HG03175 (cell line): Measurements from ENCODE around the gene NOD2.
A peak's percentile ranks its signal among the peaks of the same experiment; 100 is the strongest.

Experiments used
- ATAC-seq: cut with Tn5 transposase; IDR thresholded peaks from one replicate; pipeline ENCODE4 v1.9.1; 2021; ENCODE audit warnings: mild to moderate bottlenecking, moderate library complexity; ENCODE audit not compliant: unreplicated experiment

NOD2 gene

GRCh38 chr16:50669741-50670140 is 23.7 kb upstream of the NOD2 start:
- ATAC-seq = no peak

DNA sequence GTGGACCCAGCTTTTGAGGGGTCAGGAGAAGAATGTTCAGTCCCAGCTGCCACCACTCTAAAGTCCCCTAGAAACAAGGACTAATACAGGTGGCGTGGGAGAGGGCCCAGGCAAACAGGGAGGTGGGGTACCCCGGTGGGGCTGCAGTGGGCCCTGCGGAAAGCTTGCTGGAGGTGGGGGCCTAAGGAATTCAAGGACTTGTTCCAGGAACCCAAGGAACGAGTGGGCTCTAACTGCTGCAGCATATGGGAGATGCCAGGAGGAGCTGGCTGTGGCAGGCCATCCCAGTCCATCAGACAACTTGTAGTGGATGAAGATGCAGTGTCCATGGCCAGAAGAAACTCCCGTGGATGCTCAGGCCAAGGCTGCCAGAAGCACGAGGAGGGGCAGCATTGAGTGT is 22.9 kb upstream of the NOD2 start:
- ATAC-seq = no peak

DNA sequence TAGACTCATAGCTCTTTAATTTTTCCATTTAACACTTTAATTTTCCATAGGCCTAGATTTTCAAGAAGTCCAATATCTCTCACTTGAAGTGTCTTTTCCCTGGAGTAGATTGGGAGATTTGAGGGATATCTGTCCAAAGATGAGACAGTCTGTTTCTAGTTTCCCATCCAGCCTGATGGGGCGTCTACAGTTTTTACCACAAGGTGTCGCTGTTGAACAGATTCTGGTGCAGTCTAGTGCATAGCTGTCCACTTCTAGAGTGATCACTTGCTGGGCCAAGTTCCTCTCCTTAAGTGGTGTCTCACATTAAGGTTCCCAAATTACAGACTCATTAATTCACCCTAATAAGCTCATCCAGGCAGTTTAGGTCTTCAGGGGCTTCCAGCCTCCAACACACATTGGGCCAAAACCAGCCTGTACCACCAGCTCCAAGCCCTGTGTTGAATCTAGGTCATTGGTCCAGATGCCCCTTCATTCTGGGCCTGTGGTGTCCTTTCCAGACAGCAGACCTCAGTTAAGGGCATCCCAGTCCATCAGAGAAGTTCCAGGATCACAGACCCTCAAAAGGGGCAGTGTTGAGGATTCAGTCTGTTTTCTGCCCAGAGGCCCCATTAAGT is 21.7 kb upstream of the NOD2 start:
- no peak for ATAC-seq

- ATAC-seq = no peak
These were observed 19.7 kb upstream of the NOD2 start for GRCh38 chr16:50673496-50674275.

DNA sequence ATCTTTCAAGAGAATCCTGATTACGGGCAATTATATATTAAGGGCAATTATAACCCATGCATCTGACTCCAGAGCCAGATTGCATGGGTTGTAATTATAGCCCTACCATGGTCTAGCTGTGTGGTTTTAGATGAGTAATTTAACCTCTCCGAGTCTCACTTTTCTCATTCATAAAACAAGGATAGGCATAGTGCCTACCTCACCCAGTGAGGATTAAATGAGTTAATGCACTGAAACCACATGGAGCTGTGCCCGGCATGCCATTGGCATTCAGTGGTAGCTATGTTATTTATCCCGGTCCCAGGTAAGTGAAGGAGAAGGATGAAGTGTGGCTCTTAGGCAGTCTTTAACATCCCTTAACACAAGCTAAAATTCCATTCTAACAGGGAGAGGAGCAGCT is 18.6 kb upstream of the NOD2 start:
- ATAC-seq = no peak

GRCh38 chr16:50675686-50676610 is 17.5 kb upstream of the NOD2 start:
- no peak for ATAC-seq

GRCh38 chr16:50676684-50677225 is 16.7 kb upstream of the NOD2 start:
- no peak for ATAC-seq

DNA sequence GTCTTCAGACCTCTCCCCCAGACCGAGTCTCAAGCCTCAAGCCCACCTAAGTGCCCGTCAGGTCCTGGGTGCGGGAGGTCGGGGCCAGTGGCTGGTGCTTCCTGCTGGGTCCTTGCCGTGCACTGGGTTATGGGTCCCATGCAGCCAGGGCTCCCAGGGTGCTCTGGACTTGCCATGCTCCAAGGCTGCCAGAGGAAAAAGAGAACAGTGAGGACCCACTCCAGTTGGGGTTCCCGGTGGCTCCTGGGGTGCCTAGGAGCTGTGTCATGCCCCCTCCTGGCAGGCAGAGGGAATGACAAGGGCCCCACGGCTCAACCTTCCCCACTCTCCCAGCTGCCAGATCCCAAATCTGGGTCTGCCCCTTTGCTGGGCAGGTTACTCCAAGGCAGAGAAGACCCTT is 16.1 kb upstream of the NOD2 start:
- no peak for ATAC-seq

GRCh38 chr16:50678531-50678930 is 14.9 kb upstream of the NOD2 start:
- no peak for ATAC-seq

DNA sequence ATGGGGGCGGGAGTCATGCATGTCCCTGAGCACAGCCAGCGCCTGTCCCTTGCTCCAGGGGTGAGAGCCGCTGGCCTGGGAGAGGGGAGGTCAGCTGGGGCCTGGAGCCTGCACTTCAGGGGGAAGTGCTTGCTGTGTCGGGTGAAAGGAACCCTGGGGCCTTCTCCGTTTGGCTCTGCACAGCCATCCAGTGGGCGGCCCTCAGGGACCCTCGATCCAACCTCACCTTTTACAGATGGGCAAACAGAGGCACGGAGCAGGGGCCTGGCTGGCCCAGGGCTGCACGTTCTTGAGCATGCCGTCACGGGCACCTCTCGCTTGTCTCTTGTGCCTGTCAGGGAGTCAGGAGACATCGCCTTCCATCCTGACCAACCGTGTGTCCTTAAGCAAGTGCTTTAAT is 14.1 kb upstream of the NOD2 start:
- ATAC-seq = no peak

DNA sequence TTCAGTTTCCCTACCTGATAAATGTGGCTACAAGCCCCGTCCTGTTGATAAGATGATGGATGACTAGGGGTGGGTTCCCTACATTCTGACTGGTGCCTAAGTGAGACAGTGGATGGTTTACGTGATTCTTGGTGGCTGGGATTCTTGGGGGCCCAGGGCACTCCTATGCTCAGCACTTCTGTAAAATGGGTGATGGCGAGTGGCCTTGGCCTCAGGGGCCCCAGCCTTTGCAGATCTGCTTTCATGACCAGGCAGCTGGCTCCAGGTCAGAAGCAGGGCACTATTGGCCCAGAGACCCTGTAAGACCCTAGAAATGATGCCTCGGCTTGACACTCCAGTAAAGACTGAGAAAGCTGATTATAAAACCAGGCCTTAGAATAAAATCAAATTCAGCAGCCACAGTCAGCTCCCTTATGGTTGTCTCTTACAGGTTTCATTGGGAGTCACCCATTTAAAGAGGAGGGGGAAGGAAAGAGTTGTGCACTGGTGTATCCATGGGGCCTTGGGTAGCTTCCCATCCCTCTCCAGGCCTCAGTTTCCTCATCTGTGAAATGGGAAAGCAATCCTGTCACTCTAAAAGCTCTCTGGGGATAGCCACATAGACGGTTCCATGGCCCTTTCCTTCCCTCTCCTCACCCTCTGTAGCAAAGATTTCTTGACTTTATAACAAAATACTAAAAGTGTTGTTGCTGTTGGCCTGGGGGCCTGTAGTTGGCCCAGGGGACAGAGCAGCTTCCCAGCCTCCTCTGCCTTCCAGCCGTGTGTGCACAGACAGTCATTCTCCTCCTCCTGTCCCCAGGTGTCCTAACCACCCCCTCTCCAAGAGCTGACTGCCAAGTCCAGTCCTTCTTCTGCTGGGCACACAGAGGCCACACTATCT is 13.5 kb upstream of the NOD2 start:
- ATAC-seq = no peak

DNA sequence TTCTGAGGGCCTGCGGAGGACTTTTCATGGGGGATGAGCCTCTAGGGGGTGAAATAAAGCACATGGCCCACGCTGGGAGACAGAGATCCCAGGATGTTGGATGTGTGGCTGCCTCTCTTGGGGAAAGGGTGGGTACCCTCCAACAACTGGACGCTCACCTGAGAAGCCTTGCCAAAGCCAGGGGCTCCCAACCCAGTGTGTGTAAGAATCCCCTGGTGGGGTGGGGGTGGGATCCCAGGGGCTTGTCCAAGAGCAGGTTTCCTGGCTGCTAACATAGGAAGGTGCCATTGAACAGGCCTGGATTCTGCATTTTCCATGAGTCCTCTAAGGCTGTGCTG is 12.9 kb upstream of the NOD2 start:
- ATAC-seq = no peak

GRCh38 chr16:50681021-50681885 is 12.2 kb upstream of the NOD2 start, which contains the start of gene SNX20:
Gene SNX20 (minus strand): TSS chr16:50681312. CDS start chr16:50677526, 3,786 bp downstream.
- ATAC-seq = peak; percentile 56

GRCh38 chr16:50683689-50684374 is 9.6 kb upstream of the NOD2 start:
- ATAC-seq = peak; percentile 62

DNA sequence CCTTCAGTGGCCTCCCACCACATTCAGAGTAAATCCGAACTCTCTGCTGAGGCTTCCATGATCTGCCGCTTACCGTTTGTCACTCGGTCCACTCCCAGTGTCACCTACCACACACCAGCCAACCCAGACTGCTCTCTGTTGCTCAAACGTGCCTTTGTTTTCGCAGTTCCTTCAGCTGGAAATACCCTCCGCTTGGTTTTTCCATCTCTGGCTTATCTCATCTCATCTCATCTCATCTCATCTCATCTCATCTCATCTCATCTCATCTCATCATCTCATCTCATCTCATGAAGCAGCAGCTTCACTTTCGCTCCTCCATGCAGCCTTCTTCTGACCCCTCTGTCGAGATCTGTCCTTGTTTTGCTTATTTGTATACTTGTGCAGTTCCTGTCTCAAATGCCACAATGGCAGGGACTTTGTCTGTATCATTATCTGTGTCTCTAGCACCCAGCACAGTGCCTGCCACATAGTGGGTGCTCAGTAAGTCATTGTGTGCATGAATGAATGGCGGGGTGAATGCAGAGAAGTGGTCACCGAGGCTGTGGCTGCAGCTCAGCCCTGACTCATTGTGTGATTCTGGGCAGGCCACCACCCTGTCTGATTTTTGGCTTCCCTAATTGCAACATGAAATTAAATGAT is 8.5 kb upstream of the NOD2 start:
- no peak for ATAC-seq

GRCh38 chr16:50685462-50686063 is 7.8 kb upstream of the NOD2 start:
- ATAC-seq = no peak

DNA sequence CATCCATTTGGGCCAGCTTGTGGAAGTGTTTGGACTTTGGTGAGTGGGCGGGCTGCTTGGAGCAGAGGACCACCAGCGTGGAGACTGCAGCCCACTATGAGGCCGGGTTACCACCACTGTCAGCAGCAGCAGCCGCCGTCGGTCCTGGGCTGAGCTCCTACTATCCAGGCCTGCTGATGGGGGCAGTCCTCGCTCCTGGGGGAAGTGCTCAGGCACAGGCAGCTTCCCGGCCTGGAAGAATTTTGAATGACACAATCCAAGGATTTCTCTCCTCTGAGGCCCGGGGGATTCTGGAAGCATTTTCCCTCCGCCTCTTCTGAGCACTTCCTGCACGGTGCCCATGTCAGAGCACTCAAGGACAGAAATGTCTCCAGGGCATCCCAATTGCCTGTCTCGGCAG is 5.3 kb upstream of the NOD2 start:
- no peak for ATAC-seq

DNA sequence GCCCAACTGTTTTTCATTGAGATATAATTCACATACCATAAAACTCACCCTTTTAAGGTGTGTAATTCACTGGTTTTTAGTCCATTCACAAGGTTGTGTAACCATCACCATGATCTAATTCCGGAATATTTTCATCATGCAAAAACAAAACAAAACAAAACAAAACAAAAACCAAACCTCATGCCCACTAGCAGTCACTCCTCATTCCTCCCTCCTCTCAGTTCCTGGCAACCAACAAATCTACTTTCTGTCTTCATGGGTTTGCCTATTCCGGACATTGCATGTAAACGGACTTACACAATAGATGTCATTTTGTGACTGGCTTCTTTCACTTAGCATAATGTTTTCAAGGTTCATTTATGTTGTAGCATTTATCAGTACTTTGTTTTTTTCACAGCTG is 4.5 kb upstream of the NOD2 start:
- no peak for ATAC-seq
